COLO829 (cell line): ENCODE data around the gene BABAM2.

Experiments
- DNase-seq: peaks from one replicate; pipeline ENCODE4 v3.0.0; 2012; ENCODE audit warnings: low spot score

The BABAM2 gene

DNA sequence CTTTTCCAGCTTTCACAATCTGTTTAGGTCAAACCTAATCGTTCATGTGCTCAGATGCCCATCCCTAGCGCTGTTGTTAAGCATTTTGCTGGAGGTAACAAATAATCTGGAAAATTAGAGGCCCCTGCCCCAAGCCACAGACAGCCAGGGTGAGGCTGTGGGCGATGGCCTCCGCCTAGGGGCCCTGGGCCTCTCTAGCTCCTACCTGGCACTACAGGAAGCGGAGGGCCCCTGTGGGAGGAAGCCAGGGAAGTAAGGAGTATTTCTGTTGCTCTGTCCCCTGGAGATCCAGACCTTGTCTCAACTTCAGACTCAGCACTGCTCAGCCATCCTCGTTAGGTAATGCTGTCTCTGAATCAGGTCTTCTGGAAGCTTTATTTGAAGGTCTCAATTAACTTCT lies 489.7 kb downstream of the BABAM2 start:
- no peak for DNase-seq

DNA sequence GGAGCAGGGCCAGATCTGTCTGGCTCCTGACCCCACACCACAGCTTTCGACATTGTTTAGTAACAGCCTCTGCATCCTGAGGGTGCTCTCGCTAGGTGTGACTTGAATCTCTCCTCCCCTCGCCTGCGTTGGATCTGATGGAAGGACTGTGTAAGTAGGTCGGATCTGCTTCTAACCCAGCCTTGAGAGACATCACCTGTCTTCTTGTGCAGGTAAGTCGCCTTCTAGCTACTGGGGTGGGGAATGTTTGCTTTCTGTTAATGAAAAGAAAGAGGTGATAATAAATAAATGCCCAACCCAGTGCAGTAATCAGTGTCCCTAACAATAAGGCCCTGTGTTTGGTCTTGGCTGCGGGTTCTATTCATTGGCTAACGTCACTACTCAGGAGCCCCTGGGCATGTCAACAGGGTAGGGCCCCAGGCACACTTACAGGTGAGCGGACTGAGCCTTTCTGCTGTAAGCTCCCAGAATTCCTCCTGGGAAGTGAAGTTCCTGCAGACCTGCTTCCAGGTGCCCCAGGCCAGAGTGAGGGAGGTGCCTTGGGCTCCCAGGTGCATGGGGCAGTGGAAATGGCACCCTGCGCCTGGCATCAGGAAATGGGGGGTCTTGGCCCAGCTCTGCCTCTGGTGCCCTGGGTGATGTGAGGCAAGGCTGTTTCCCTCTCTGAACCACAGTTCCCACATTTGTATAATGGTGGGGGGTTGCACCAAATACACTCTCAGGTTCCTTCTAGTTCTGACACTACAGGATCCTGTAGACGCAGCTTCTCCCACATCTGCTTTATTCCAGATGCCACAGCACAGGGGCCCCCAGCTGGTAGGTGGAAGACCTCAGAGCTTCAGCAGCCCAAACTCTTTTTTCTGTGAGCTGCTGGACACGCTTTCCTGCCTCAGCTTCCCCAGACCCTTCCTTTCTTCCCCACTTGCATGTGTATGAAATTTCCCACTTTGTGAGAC lies 491.0 kb downstream of the BABAM2 start:
- no peak for DNase-seq

DNA sequence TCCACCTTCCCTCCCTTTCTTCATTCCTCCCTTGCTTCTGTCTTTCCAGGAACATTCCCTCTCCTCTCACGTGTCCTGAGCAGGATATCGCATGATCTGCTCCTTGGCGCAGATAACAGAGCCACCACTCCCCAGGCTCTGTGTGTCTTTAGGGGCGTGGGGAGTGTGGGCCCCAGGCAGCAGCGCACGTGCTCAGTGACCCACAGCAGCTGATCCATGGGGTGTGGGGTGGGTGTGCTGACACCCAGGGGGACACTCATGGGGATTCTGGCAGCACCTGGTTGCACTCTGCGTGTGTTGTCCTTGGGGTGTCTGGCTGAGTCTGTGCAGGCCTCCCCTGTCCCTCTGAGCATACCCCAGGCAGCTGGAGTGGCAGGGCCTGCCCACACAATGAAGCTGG lies 492.2 kb downstream of the BABAM2 start:
- DNase-seq = no peak

DNA sequence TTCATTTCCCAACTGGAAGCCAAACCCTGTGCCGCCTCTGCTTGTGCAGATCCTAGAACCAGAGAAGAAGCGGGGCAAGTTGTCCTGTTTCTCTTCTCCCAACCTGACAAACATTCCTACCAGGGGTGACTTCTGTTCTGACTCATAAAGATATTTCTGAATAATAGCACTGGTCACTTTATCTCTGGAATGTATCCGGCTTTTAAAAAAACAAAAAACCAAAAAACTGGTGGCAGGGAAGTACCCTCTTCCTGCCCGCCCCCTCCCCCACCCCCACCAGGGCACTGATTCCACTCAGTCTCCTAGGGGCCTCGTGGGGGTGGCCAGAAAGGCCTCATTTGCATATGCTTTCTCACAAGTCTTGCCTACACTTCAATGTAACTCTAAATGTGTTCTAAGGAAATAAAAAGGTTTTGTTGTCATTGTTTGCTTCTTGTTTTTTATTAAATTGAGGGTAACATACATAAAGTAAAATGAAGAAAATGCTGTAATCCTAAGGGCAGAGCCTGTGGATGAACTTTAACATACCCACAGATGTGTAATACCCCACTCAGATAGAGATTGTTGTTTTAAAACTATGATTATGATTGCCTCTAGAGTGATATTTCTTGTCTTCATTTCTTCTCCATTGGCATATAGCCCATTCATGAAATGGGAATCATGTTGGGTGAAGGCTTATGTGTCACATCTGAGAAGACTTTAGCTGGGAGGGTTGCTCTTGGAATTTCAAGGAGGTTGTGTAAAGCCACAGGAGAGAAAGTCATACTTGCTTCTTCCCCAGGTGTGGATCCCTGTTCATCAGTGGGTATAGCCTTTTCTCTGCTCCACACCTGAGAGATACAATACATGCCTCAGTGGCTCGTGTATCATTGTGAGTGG lies 496.8 kb downstream of the BABAM2 start:
- no peak for DNase-seq
